HG03060 (cell line): ENCODE results near the gene KCNQ1.

Experiments
- ATAC-seq: cut with Tn5 transposase; IDR thresholded peaks from one replicate; pipeline ENCODE4 v1.9.1; 2021; ENCODE audit warnings: low read depth, moderate number of reproducible peaks; ENCODE audit not compliant: unreplicated experiment

Gene KCNQ1

GRCh38 chr11:2507212-2507901 is 62.5 kb downstream of the KCNQ1 start:
- ATAC-seq: no peak

GRCh38 chr11:2507945-2508749 is 63.3 kb downstream of the KCNQ1 start:
- no peak for ATAC-seq

- ATAC-seq: no peak
Observed at GRCh38 chr11:2508793-2509192, 64.0 kb downstream of the KCNQ1 start.

- ATAC-seq: no peak
Observed at GRCh38 chr11:2509481-2510001, 64.7 kb downstream of the KCNQ1 start.

- no peak for ATAC-seq
Observed at GRCh38 chr11:2510626-2511402, 66.0 kb downstream of the KCNQ1 start.

- no peak for ATAC-seq
Observed at GRCh38 chr11:2511421-2512369, 66.9 kb downstream of the KCNQ1 start.

GRCh38 chr11:2512431-2513407 is 67.9 kb downstream of the KCNQ1 start:
- ATAC-seq: no peak

GRCh38 chr11:2513441-2513840 is 68.6 kb downstream of the KCNQ1 start:
- ATAC-seq: no peak

GRCh38 chr11:2515401-2516275 is 70.8 kb downstream of the KCNQ1 start:
- no peak for ATAC-seq

- no peak for ATAC-seq
Observed at GRCh38 chr11:2516276-2517015, 71.6 kb downstream of the KCNQ1 start.

- no peak for ATAC-seq
Observed at GRCh38 chr11:2517016-2517385, 72.2 kb downstream of the KCNQ1 start.

GRCh38 chr11:2517386-2518064 is 72.7 kb downstream of the KCNQ1 start:
- no peak for ATAC-seq

- ATAC-seq: no peak
Observed at GRCh38 chr11:2518111-2518982, 73.5 kb downstream of the KCNQ1 start.

- no peak for ATAC-seq
Observed at GRCh38 chr11:2518983-2519340, 74.2 kb downstream of the KCNQ1 start.

- ATAC-seq: no peak
Observed at GRCh38 chr11:2519517-2519861, 74.7 kb downstream of the KCNQ1 start.
